Measurements from ENCODE around the gene MUC5B. TPM values are rescaled to one million over a fixed set of nuclear protein-coding genes. Genes with fewer than 3 reads are reported as not detected.

Gene MUC5B
- total and polyA plus RNA-seq, 2 donors (not counting 3 experiments of a cell fraction or from before 2014, with no cell fraction given): not detected

DNA sequence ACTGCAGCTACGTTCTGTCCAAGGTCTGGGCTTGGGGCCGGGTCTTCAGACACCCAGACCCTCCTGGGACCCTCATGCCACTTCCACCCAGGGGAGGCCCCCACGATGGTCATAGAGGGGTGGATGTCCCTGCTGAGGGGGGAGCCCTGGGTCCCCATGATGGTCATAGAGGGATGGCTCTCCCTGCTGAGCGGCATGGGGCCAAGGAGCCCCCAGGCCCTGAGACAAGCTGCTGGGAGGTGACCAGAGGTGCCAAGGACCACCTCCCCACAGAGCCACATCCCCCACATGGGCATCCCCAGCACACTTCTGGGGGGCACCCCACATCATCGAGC lies 7.2 kb downstream of the MUC5B start:
- TF ChIP-seq POLR2A (IDR thresholded peaks at IDR 0.05; ENCODE audit: low read depth, low read length) (no peak), POLR2AphosphoS5 (IDR thresholded peaks at IDR 0.05; ENCODE audit: insufficient read depth, low read depth, low read length) (no peak), MYC (IDR thresholded peaks at IDR 0.05; ENCODE audit: low read depth, low read length) (no peak)
- TF ChIP-seq, protein P1, sequence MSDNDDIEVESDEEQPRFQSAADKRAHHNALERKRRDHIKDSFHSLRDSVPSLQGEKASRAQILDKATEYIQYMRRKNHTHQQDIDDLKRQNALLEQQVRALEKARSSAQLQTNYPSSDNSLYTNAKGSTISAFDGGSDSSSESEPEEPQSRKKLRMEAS (IDR thresholded peaks at IDR 0.05; ENCODE audit: insufficient read depth, insufficient read length): no peak
- H3K9me1 ChIP-seq (replicated peaks; ENCODE audit: control insufficient read depth, extremely low read depth, insufficient read depth, low read length): no peaks in the 10 kb centered on the region
- H3K27ac ChIP-seq (ENCODE audit: insufficient read depth, low read depth, low read length): no peak overlapping the region
- no peaks in the 10 kb centered on the region for H3K4me1 ChIP-seq (ENCODE audit: control insufficient read depth, extremely low read depth, insufficient read depth, low read length)
- intact Hi-C loops (cut with micrococcal nuclease) (no loop called here), dilution Hi-C loops (cut with MboI; ENCODE audit: extremely low pct_ligation_motif_present, low sequenced_read_pairs) (no loop called here)
- no peak overlapping the region for H3K9ac ChIP-seq (replicated peaks; ENCODE audit: extremely low read depth, insufficient read depth, low read length)
- no peak overlapping the region for H3K4me3 ChIP-seq (replicated peaks in 1 of 3; ENCODE audit: insufficient read depth in 1 of 3, low read depth in 1 of 3, low read length in 3 of 3)
- ChIA-PET POLR2A (no interaction called here), CTCF (no interaction called here)
- H3K9me3 ChIP-seq (replicated peaks; ENCODE audit: control insufficient read depth, insufficient read depth, low read length): no peaks in the 10 kb centered on the region
- H4K20me1 ChIP-seq (replicated peaks; ENCODE audit: control insufficient read depth, extremely low read depth, insufficient read depth, low read length): no peaks in the 10 kb centered on the region
- BruUV-seq (replicated peaks): no TSS peak
- H2AFZ ChIP-seq (ENCODE audit: low read depth, low read length): no peak overlapping the region
- H3K27me3 ChIP-seq (ENCODE audit: control insufficient read depth in 2 of 2, insufficient read depth in 2 of 2, low read length in 2 of 2): no peaks in the 10 kb centered on the region
- H3K79me2 ChIP-seq (ENCODE audit: control insufficient read depth, insufficient read depth, low read length): no peaks in the 10 kb centered on the region
- no peak for DNase-seq (ENCODE audit: low read depth, low spot score)
- H3K36me3 ChIP-seq (ENCODE audit: control insufficient read depth in 2 of 2, extremely low read depth in 1 of 2, insufficient read depth in 2 of 2, low read length in 2 of 2): no peaks in the 10 kb centered on the region
- no peak overlapping the region for H3K4me2 ChIP-seq (ENCODE audit: insufficient read depth, low read length)
- FAIRE-seq: no peak

DNA sequence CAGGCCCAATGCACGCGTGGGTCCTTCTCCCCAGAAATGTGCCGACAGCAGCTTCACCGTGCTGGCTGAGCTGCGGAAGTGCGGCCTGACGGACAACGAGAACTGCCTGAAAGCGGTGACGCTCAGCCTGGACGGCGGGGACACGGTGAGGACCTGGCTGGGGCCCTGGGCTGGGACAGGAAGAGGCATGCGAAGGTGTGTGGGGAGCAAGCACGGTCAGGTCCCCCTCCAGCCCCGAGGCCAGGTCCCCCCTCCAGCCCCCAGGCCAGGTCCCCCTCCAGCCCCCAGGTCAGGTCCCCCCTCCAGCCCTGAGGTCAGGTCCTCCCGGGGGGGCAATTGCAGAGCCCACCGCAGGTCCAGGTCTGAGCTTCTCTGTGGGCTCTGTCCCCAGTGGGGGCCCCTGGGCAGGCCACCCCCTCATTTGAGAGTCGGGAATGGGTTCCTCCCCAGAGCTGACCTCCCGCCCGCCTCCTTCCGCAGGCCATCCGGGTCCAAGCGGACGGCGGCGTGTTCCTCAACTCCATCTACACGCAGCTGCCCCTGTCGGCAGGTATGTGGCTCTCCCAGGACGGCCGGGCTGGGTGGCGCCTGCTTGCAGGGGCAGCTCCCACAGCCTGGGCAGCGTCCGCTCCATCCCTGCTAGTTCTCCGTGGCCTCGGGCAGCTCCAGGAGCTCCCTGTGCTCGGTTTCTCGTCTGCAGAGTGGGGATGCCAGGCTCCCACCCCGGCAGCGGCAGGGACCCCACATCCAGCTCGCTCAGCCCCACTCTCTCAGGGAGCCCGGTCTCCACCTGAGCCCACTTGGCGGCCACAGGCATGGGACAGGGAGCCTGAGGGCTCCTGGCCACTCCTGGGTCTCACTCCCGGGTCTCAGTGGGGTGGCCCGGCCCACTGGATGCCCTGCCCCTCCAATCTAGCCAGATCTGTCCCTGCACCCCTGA lies 7.9 kb downstream of the MUC5B start:
- H3K27me3 ChIP-seq (ENCODE audit: control insufficient read depth in 2 of 2, insufficient read depth in 2 of 2, low read length in 2 of 2): no peaks in the 10 kb centered on the region
- DNase-seq (ENCODE audit: low read depth, low spot score) (no peak), FAIRE-seq (no peak)
- intact Hi-C loops (cut with micrococcal nuclease) (no loop called here), dilution Hi-C loops (cut with MboI; ENCODE audit: extremely low pct_ligation_motif_present, low sequenced_read_pairs) (no loop called here)
- ChIA-PET POLR2A (no interaction called here), CTCF (no interaction called here)
- TF ChIP-seq FOS (IDR thresholded peaks at IDR 0.05; ENCODE audit: borderline replicate concordance, insufficient read depth, low read length) (no peak), MYC (IDR thresholded peaks at IDR 0.05; ENCODE audit: low read depth, low read length) (no peak), POLR2A (IDR thresholded peaks at IDR 0.05; ENCODE audit: low read depth, low read length) (no peak), GATA2 (IDR thresholded peaks at IDR 0.05; ENCODE audit: insufficient read depth, insufficient read length, low read depth, low read length) (no peak), JUN (IDR thresholded peaks at IDR 0.05; ENCODE audit: borderline replicate concordance, insufficient read depth, insufficient read length, low read depth) (no peak), EZH2 (IDR thresholded peaks at IDR 0.05; ENCODE audit: borderline replicate concordance, low read depth, low read length, severe bottlenecking) (no peak), POLR2AphosphoS5 (IDR thresholded peaks at IDR 0.05; ENCODE audit: insufficient read depth, low read depth, low read length) (no peak)
- TF ChIP-seq, protein P1 (IDR thresholded peaks at IDR 0.05; ENCODE audit: insufficient read depth, insufficient read length): no peak
- TF ChIP-seq, protein P2, sequence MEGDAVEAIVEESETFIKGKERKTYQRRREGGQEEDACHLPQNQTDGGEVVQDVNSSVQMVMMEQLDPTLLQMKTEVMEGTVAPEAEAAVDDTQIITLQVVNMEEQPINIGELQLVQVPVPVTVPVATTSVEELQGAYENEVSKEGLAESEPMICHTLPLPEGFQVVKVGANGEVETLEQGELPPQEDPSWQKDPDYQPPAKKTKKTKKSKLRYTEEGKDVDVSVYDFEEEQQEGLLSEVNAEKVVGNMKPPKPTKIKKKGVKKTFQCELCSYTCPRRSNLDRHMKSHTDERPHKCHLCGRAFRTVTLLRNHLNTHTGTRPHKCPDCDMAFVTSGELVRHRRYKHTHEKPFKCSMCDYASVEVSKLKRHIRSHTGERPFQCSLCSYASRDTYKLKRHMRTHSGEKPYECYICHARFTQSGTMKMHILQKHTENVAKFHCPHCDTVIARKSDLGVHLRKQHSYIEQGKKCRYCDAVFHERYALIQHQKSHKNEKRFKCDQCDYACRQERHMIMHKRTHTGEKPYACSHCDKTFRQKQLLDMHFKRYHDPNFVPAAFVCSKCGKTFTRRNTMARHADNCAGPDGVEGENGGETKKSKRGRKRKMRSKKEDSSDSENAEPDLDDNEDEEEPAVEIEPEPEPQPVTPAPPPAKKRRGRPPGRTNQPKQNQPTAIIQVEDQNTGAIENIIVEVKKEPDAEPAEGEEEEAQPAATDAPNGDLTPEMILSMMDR (IDR thresholded peaks at IDR 0.05; ENCODE audit: extremely low read depth in 1 of 2, insufficient read depth in 1 of 2, low read depth in 1 of 2, low read length in 2 of 2): no peak
- no peaks in the 10 kb centered on the region for H3K9me1 ChIP-seq (replicated peaks; ENCODE audit: control insufficient read depth, extremely low read depth, insufficient read depth, low read length)
- no peak overlapping the region for H2AFZ ChIP-seq (ENCODE audit: low read depth, low read length)
- no peak overlapping the region for H3K4me3 ChIP-seq (replicated peaks in 1 of 3; ENCODE audit: insufficient read depth in 1 of 3, low read depth in 1 of 3, low read length in 3 of 3)
- H3K9ac ChIP-seq (replicated peaks; ENCODE audit: extremely low read depth, insufficient read depth, low read length): no peak overlapping the region
- H3K4me1 ChIP-seq (ENCODE audit: control insufficient read depth, extremely low read depth, insufficient read depth, low read length): no peaks in the 10 kb centered on the region
- H3K27ac ChIP-seq (ENCODE audit: insufficient read depth, low read depth, low read length): no peak overlapping the region
- H3K36me3 ChIP-seq (ENCODE audit: control insufficient read depth in 2 of 2, extremely low read depth in 1 of 2, insufficient read depth in 2 of 2, low read length in 2 of 2): no peaks in the 10 kb centered on the region
- no peaks in the 10 kb centered on the region for H4K20me1 ChIP-seq (replicated peaks; ENCODE audit: control insufficient read depth, extremely low read depth, insufficient read depth, low read length)
- no peak overlapping the region for H3K4me2 ChIP-seq (ENCODE audit: insufficient read depth, low read length)
- H3K79me2 ChIP-seq (ENCODE audit: control insufficient read depth, insufficient read depth, low read length): no peaks in the 10 kb centered on the region
- H3K9me3 ChIP-seq (replicated peaks; ENCODE audit: control insufficient read depth, insufficient read depth, low read length): no peaks in the 10 kb centered on the region
- BruUV-seq (replicated peaks): no TSS peak

All from endothelial cell of umbilical vein (primary cell).